T47D (cell line): ENCODE data around the gene ANGPTL8.

Source experiments
- DNase-seq, 2 experiments: peaks; one replicate each; pipeline versions ENCODE4 v3.0.0 to v3.0.0-alpha.2; 2011 to 2012; ENCODE audit warnings: low read depth in 1 of 2, low spot score in 1 of 2
- JUND ChIP-seq: IDR thresholded peaks from 2 replicates; pipeline ENCODE4 v1.6.1; 2012; ENCODE audit warnings: low read depth
- in situ Hi-C: cut with HindIII; loops from 2 replicates; pipeline ENCODE4 v1.10.0; 2016; ENCODE audit warnings: low sequenced_read_pairs, low pct_unique_long_range_greater_than_20kb

ANGPTL8 gene

GRCh38 chr19:11232555-11232954 is 6.9 kb upstream of the ANGPTL8 start:
- in situ Hi-C loops: no loop called here
- DNase-seq: no peak
- no peak for TF ChIP-seq JUND

- TF ChIP-seq JUND: no peak
- DNase-seq: no peak
- in situ Hi-C loops: no loop called here
These were observed 6.3 kb upstream of the ANGPTL8 start for GRCh38 chr19:11233073-11233472.

- TF ChIP-seq JUND: no peak
- peak in 1 of 2 experiments; percentile 28 for DNase-seq
- in situ Hi-C loops: no loop called here
These were observed 4.8 kb upstream of the ANGPTL8 start for GRCh38 chr19:11234486-11235075.

GRCh38 chr19:11236324-11237301 is 2.8 kb upstream of the ANGPTL8 start:
- DNase-seq: no peak
- TF ChIP-seq JUND: no peak
- in situ Hi-C loops: no loop called here

- DNase-seq: no peak
- in situ Hi-C loops: no loop called here
- no peak for TF ChIP-seq JUND
These were observed 2.1 kb upstream of the ANGPTL8 start for GRCh38 chr19:11237321-11237720.

GRCh38 chr19:11238041-11238440 is 1.4 kb upstream of the ANGPTL8 start:
- no peak for DNase-seq
- TF ChIP-seq JUND: no peak
- in situ Hi-C loops: no loop called here

GRCh38 chr19:11238781-11239376 is 540 bp upstream of the ANGPTL8 start:
- in situ Hi-C loops: no loop called here
- DNase-seq: no peak

GRCh38 chr19:11240008-11240444 is 607 bp downstream of the ANGPTL8 start:
- no peak for TF ChIP-seq JUND
- DNase-seq: no peak
- in situ Hi-C loops: no loop called here

More at GRCh38 chr19:11238781-11239376, 540 bp upstream of the ANGPTL8 start:
- no peak for TF ChIP-seq JUND

- in situ Hi-C loops: no loop called here
- no peak for TF ChIP-seq JUND
- no peak for DNase-seq
These were observed 2.6 kb downstream of the ANGPTL8 start for GRCh38 chr19:11242025-11242424.

GRCh38 chr19:11242864-11243797 is 3.7 kb downstream of the ANGPTL8 start:
- peak; percentile 83 to 94 for DNase-seq
- in situ Hi-C loops: no loop called here
- no peak for TF ChIP-seq JUND

GRCh38 chr19:11243798-11244169 is 4.4 kb downstream of the ANGPTL8 start:
- DNase-seq: no peak
- in situ Hi-C loops: no loop called here
- no peak for TF ChIP-seq JUND
